ENCODE data around the gene LGALS13. TPM values are rescaled to one million over a fixed set of nuclear protein-coding genes. Genes with fewer than 3 reads are reported as not detected.

LGALS13 gene, protein sequence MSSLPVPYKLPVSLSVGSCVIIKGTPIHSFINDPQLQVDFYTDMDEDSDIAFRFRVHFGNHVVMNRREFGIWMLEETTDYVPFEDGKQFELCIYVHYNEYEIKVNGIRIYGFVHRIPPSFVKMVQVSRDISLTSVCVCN
- total RNA-seq (not detected), polyA plus RNA-seq (not detected), total RNA-seq (not detected)

- Histone ChIP-seq H3K27ac (ENCODE audit: low read depth, low read length) (no peak within 1 kb of the TSS), H3K4me3 (ENCODE audit: low read length) (no peak within 1 kb of the TSS), H3K36me3 (ENCODE audit: control insufficient read depth in 2 of 3, insufficient read depth in 3 of 3, low read length in 3 of 3) (no peaks in the 10 kb centered on the region), H3K9me3 (ENCODE audit: control insufficient read depth in 2 of 3, low read length in 3 of 3) (no peaks in the 10 kb centered on the region), H3K27me3 (ENCODE audit: control insufficient read depth in 2 of 2, insufficient read depth in 2 of 2, low read length in 2 of 2) (peaks cover 0 to 5% of the 10 kb centered on the region in 2 donors), H3K4me1 (ENCODE audit: control insufficient read depth in 2 of 2, insufficient read depth in 2 of 2, low read length in 2 of 2) (no peaks in the 10 kb centered on the region)
- H3K4me1 Mint-ChIP-seq: peaks cover 0 to 2% (median 0%) of the 10 kb centered on the region in 7 donors
- peaks cover 2 to 56% (median 39%) of the 10 kb centered on the region in 5 donors for H3K27me3 Mint-ChIP-seq
- DNase-seq (no peak), ATAC-seq (no peak)
- ChIA-PET CTCF (no interaction called here), POLR2A (no interaction called here)
- H3K9me3 Mint-ChIP-seq: peaks cover 0 to 32% (median 8%) of the 10 kb centered on the region in 11 donors
- no peak within 1 kb of the TSS for H3K27ac Mint-ChIP-seq
- intact Hi-C loops (cut with micrococcal nuclease): no loop called here
- H3K4me3 Mint-ChIP-seq: no peak within 1 kb of the TSS
- H3K36me3 Mint-ChIP-seq: peaks cover 0 to 4% (median 0%) of the 10 kb centered on the region in 5 donors
Measured at GRCh38 chr19:39602224-39602623, at the start of gene LGALS13. Gene LGALS13 (plus strand): TSS chr19:39602524. CDS start chr19:39602569, 45 bp downstream.

DNA sequence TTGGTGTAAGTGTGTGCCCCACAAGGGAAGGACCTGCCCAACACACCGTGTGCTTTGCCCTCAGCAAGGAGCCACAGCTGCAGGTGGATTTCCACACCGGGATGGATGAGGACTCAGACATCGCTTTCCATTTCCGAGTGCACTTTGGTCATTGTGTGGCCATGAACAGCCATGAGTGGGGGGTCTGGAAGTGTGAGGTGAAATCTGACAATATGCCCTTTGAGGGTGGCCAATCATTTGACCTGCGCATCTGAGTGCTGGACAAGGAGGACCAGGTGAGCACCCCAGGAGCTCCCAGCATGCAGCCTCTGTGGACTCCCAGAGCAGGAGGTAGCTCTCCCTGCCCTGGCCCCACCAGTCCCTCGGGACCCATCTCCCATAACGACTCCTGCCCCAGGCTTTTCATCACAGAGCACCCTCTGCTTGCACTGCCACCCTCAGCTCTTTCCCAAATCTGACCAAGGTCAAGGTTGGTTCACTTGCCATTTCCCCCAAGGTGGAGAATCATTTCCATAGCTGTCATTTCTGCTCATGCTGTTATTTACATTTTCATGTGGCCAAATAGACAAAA, 49.2 kb upstream of the LGALS13 start:
- H3K36me3 Mint-ChIP-seq: no peaks in the 10 kb centered on the region
- DNase-seq (no peak), ATAC-seq (no peak)
- H3K27ac Mint-ChIP-seq: peak overlapping the region in 4 of 9 donors; percentile 2 to 67 (median 37)
- no peaks in the 10 kb centered on the region for H3K36me3 ChIP-seq (ENCODE audit: control insufficient read depth in 2 of 3, insufficient read depth in 3 of 3, low read length in 3 of 3)
- peak overlapping the region in 2 of 10 donors; percentile 9 to 40 for H3K4me3 Mint-ChIP-seq
- no peak overlapping the region for H3K27ac ChIP-seq (ENCODE audit: low read depth, low read length)
- H3K9me3 Mint-ChIP-seq: no peaks in the 10 kb centered on the region
- no peaks in the 10 kb centered on the region for H3K9me3 ChIP-seq (ENCODE audit: control insufficient read depth in 2 of 3, low read length in 3 of 3)
- CTCF ChIA-PET: interaction anchor here (0.6 to 2.2 kb wide), 4 partner anchors 113 to 851 kb away, joined by 3 to 14 read pairs (median 4); partner anchors contain the start of gene PSMC4
- H3K4me3 ChIP-seq (ENCODE audit: low read length): no peak overlapping the region
- intact Hi-C loops (cut with micrococcal nuclease): no loop called here
- H3K27me3 Mint-ChIP-seq: no peaks in the 10 kb centered on the region
- H3K4me1 ChIP-seq (ENCODE audit: control insufficient read depth in 2 of 2, insufficient read depth in 2 of 2, low read length in 2 of 2): peaks cover 4 to 15% of the 10 kb centered on the region in 2 donors
- POLR2A ChIA-PET: interaction anchor here (0.6 kb wide), 1 partner anchor 219 kb away, joined by 5 read pairs; no protein-coding TSS in a partner anchor
- H3K27me3 ChIP-seq (ENCODE audit: control insufficient read depth in 2 of 2, insufficient read depth in 2 of 2, low read length in 2 of 2): no peaks in the 10 kb centered on the region
- H3K4me1 Mint-ChIP-seq: peaks cover 18 to 32% (median 24%) of the 10 kb centered on the region in 7 donors

- ATAC-seq (no peak), DNase-seq (no peak)
- Histone ChIP-seq H3K36me3 (ENCODE audit: control insufficient read depth in 2 of 3, insufficient read depth in 3 of 3, low read length in 3 of 3) (no peaks in the 10 kb centered on the region), H3K4me3 (ENCODE audit: low read length) (no peak overlapping the region), H3K9me3 (ENCODE audit: control insufficient read depth in 2 of 3, low read length in 3 of 3) (no peaks in the 10 kb centered on the region), H3K27ac (ENCODE audit: low read depth, low read length) (no peak overlapping the region), H3K4me1 (ENCODE audit: control insufficient read depth in 2 of 2, insufficient read depth in 2 of 2, low read length in 2 of 2) (peaks cover 10 to 25% of the 10 kb centered on the region in 2 donors), H3K27me3 (ENCODE audit: control insufficient read depth in 2 of 2, insufficient read depth in 2 of 2, low read length in 2 of 2) (no peaks in the 10 kb centered on the region)
- intact Hi-C loops (cut with micrococcal nuclease): no loop called here
- Mint-ChIP-seq H3K27me3 (no peaks in the 10 kb centered on the region), H3K4me1 (peaks cover 28 to 46% (median 36%) of the 10 kb centered on the region in 7 donors), H3K9me3 (peaks cover 0 to 2% (median 0%) of the 10 kb centered on the region in 11 donors), H3K4me3 (no peak overlapping the region), H3K36me3 (peaks cover 0 to 2% (median 0%) of the 10 kb centered on the region in 5 donors), H3K27ac (peak overlapping the region in 2 of 9 donors; percentile 33 to 49)
- ChIA-PET POLR2A (interaction anchor here (0.9 kb wide), 1 partner anchor 12 kb away, joined by 3 read pairs; no protein-coding TSS in a partner anchor), CTCF (interaction anchor here (2.2 kb wide), 1 partner anchor 118 kb away, joined by 14 read pairs; no protein-coding TSS in a partner anchor)
Measured at GRCh38 chr19:39554701-39555311, 47.5 kb upstream of the LGALS13 start.

GRCh38 chr19:39555883-39556282, 46.4 kb upstream of the LGALS13 start:
- no peak overlapping the region for H3K27ac Mint-ChIP-seq

DNA sequence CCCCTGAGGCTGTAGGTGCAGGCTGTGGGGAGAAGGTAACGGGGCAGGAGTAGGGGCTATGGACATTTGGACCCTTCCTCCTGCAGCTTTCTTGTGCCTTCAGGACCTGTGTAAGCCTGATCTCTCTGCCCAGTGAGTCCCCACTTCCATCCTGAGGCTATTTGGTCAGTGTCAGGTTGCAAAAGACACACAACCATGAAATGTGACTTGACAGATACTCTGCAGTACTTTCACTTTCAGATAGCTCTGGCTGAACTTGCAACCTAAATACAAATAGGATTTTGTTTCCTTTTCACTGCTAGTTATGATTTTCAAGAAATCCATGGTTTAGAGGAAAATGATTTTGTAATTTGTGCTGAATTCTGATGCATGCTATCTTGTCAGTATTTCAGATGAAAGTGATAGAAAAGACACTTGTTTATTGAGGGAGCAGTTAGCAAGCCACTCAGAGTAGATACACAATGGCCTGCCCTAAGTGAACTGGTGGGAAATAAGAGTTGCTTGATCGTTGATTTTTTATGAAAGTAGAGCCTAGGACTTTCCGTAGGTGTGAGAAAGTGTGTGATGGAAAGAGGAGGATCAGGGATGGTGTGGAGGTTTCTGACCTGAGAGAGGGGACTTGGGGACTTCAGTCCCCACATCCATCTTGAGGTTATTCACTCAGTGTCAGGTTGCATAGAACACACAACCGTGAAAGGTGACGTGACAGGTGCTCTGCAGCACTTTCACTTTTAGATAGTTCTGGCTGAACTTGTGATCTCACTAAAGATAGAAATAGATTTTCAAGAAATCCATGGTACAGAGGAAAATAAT, 44.3 kb upstream of the LGALS13 start:
- no peaks in the 10 kb centered on the region for H3K36me3 ChIP-seq (ENCODE audit: control insufficient read depth in 2 of 3, insufficient read depth in 3 of 3, low read length in 3 of 3)
- H3K27ac ChIP-seq (ENCODE audit: low read depth, low read length): peak overlapping the region; percentile 64
- H3K9me3 ChIP-seq (ENCODE audit: control insufficient read depth in 2 of 3, low read length in 3 of 3): no peaks in the 10 kb centered on the region
- Mint-ChIP-seq H3K9me3 (peaks cover 0 to 2% (median 0%) of the 10 kb centered on the region in 11 donors), H3K36me3 (peaks cover 0 to 2% (median 0%) of the 10 kb centered on the region in 5 donors), H3K27me3 (no peaks in the 10 kb centered on the region), H3K4me1 (peaks cover 15 to 35% (median 28%) of the 10 kb centered on the region in 7 donors), H3K4me3 (peak overlapping the region; percentile 48 to 89 (median 80)), H3K27ac (peak overlapping the region; percentile 91 to 98 (median 92))
- H3K4me3 ChIP-seq (ENCODE audit: low read length): peak overlapping the region; percentile 61
- intact Hi-C loops (cut with micrococcal nuclease): loop anchor here in 1 of 2 donors (2.0 kb wide), 2 partner anchors 69 to 115 kb away; no protein-coding TSS in a partner anchor
- peak in 5 of 9 donors; percentile 29 to 52 (median 37) for DNase-seq
- H3K4me1 ChIP-seq (ENCODE audit: control insufficient read depth in 2 of 2, insufficient read depth in 2 of 2, low read length in 2 of 2): peaks cover 10 to 18% of the 10 kb centered on the region in 2 donors
- H3K27me3 ChIP-seq (ENCODE audit: control insufficient read depth in 2 of 2, insufficient read depth in 2 of 2, low read length in 2 of 2): no peaks in the 10 kb centered on the region
- ATAC-seq: peak; percentile 79
- POLR2A ChIA-PET: interaction anchor here (0.6 to 1.0 kb wide), 3 partner anchors 9 to 211 kb away, joined by 3 read pairs; no protein-coding TSS in a partner anchor
- CTCF ChIA-PET: interaction anchor here (0.8 to 1.0 kb wide), 3 partner anchors 114 to 115 kb away, joined by 3 to 5 read pairs (median 3); no protein-coding TSS in a partner anchor

More at GRCh38 chr19:39555883-39556282, 46.4 kb upstream of the LGALS13 start:
- H3K36me3 ChIP-seq (ENCODE audit: control insufficient read depth in 2 of 3, insufficient read depth in 3 of 3, low read length in 3 of 3): no peaks in the 10 kb centered on the region
- Mint-ChIP-seq H3K4me1 (peaks cover 28 to 46% (median 36%) of the 10 kb centered on the region in 7 donors), H3K4me3 (no peak overlapping the region), H3K9me3 (peaks cover 0 to 2% (median 0%) of the 10 kb centered on the region in 11 donors), H3K27me3 (no peaks in the 10 kb centered on the region), H3K36me3 (peaks cover 0 to 2% (median 0%) of the 10 kb centered on the region in 5 donors)
- no peaks in the 10 kb centered on the region for H3K27me3 ChIP-seq (ENCODE audit: control insufficient read depth in 2 of 2, insufficient read depth in 2 of 2, low read length in 2 of 2)
- no peak overlapping the region for H3K4me3 ChIP-seq (ENCODE audit: low read length)
- no peak for DNase-seq
- no peak for ATAC-seq
- no peaks in the 10 kb centered on the region for H3K9me3 ChIP-seq (ENCODE audit: control insufficient read depth in 2 of 3, low read length in 3 of 3)
- H3K27ac ChIP-seq (ENCODE audit: low read depth, low read length): no peak overlapping the region
- intact Hi-C loops (cut with micrococcal nuclease): no loop called here
- POLR2A ChIA-PET: interaction anchor here (0.5 kb wide), 1 partner anchor 817 kb away, joined by 3 read pairs; no protein-coding TSS in a partner anchor
- CTCF ChIA-PET: no interaction called here
- peaks cover 10 to 25% of the 10 kb centered on the region in 2 donors for H3K4me1 ChIP-seq (ENCODE audit: control insufficient read depth in 2 of 2, insufficient read depth in 2 of 2, low read length in 2 of 2)

All from naive thymus-derived CD4-positive, alpha-beta T cell (primary cell).